ENCODE data around the gene DMRTB1.

Gene DMRTB1

DNA sequence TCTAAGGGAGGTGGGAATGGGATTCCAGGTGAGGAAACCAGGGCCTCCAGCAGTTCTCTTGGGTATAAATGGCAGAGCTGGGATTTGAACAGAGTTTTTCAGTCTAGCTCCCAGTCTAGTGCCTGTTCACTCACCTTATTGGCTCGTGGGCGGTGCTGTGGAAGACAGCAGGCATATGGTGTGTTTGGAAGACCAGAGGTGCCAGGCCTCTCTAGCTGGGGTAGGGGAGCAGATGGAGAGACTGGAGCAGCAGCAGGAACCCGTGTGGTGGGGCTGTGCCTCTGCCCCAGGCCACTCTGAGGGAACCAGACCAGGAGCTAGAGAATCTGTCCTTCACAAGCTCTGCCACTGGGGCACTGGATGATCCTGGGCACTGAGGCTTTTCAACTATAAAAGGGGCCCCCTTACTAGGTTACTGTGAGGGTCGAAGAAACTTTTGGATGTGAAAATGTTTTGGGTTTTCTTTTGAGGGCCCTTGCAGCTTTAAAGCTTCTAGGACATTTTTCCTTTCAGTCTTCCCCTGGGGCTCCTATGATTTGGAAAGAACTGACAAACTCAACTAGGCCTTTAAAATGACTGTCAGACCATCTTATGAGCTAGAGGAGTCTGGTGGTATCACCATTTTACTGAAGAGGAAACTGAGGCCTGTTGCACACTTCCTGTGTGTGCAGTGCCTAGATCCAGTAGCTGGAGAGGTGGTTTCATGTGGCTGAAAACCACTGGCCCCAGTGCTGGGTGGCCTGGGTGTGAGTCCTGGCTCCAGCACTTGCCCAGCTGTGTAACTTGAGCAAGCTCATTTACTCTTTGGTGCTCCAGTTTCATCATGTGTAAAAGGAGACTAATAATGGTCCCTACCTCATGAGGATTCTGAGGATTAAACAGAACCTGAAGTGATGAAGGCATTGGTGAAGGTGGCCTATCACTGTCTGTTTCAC is 6.1 kb downstream of the DMRTB1 start:
- no peak for DNase-seq

DNA sequence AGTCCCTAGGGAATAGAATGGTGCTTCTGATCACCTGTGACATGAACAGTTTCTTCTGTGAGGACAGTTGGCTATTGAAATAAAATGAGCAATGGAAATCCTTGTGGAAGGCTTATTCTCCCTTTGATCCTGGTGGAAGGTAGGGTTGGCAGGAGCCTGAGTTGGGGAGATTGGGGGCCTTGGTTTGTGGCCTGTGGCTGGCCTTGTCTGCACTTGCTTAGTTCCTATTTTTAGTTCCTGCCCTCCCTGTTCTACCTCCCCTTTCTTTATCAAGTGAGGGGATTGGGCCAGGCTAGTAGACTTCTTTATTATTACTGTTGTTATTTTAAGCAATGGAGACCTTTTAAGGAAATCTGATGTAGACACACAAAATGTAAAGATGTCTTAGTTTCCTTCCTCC is 8.2 kb downstream of the DMRTB1 start:
- no peak for DNase-seq

DNA sequence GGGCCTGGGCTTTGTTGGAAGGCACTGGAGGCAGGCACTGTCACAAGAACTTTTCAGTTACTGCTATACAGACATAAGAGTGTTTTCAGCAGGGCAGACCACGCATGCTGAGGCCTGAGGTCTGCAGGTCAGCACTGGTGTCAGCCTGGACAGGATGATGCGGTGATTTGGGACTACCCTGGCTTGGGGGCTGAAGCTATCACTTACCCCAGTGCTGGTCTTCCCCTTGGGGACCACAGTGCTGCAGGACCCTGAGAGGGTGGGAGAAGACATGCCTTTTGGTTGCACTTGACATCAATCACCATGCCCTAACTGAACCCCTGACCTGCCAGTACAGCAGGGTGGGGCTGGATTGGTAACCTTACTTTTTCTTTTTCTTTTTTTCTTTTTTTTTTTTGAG is 9.2 kb downstream of the DMRTB1 start:
- DNase-seq = no peak

DNA sequence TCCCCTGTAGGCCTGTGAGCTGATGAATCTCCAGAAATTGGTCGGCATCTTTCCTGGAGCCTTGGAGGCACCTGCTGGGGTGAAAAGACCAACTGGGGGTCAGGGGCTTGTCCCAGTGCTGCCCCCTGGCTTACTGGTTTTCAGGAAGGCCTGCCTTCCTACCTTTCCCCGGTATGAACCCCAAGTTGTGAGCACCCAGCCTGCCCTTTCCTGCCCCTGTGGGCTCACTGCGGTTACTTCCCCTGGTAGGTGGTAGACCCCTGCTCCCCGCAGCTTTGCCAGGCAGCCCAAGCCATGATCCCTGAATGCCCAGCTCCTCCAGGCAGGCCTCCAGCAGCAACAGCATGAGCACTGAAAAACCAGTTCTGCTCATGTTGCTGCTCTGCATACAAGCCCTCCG is 10.2 kb downstream of the DMRTB1 start:
- DNase-seq = no peak

DNA sequence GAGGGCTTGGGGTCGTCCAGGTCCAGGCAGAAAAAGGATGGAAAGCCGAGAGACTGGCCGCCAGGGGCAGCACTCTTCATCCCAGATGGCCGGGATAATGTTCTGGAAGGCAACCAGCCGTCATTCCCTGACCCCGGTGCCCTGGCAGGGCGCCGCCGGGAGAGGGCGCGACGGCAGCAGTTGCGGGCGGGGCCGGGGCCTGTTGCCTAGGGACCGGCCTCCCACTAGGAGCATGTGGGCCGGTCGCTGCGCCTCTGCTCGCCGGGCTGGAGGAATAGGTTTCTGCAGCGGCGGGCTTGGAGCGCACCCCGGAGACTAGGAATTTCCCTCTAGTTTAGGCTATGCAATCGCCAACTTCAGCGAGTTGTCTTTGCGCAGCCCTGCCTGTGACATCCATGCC is 11.0 kb downstream of the DMRTB1 start:
- DNase-seq = no peak

DNA sequence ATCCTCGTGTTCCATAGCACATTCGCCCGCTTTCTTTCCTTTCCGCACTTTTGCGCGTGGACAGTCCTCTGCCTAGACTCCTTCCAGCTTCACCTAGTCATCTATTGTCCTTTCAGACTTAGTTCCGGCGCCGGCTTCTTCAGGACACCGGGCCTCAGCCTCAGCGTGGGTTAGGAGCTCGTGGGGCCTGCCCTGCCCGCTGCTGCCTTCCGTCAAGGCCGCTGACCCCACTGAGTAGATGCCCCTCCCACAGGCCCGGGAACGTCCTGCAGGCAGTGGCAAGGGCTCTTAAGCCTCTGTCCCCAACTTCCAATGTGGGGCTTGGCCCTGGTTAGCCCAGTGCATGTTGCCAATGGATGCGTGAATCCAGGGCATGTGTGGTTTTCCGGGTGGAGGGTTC is 11.4 kb downstream of the DMRTB1 start:
- DNase-seq = no peak

DNA sequence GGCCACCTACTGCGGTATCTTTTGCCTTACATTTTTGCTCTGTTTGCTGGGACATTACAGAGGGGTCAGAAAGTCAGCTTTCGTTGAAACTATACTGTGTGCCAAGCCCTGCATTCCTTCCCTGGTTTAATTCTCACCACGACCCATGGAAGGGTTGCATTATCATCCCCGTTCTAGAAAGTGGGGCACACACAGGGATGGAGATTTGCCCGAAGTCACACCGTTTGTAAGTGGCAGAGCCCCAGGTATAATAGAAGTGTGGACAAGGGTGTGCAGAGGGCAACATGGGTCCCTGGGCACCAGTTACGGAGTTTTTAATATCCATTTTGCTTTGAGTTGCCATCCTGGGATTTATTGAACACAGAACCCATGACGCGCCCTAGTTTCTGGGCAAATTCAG is 11.8 kb downstream of the DMRTB1 start:
- no peak for DNase-seq

DNA sequence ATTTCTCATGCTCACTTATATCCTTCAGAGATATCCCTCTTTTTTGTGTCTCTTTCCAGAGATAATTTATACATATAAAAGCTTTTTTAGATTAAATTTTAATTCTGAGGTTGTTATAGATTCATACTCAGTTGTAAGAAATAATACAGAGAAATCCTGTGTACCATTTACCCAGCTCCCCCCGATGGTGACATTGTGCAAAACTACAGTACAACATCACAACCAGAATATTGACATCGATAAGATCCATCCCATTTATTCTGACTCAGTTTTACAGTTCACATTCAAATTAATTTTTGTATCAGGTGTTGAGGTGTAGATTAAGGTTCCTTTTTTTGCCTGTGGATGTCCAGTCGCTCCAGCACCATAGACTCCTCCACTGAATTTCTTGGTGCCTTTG is 14.3 kb downstream of the DMRTB1 start:
- peak in 1 of 2 donors; percentile 9 for DNase-seq

DNA sequence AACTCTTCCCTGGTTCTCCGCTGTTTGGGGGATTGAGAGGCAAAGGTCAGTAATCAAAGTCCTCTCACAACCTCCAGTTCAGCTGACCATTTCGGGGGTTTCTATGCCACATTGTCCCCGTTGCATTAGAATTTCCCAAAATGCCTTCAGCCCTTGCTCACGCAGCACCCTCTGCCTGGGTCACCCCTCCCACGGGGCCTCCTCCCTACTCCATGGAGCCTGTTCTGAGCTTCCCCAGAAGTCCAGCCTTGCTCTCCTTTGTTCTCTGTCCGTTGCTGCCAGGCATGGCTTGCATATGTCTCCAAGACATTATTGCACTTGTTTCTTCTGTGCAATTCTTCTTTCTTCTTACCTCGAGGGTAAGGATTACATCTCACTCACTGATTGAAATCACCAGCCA is 16.5 kb downstream of the DMRTB1 start:
- no peak for DNase-seq

DNA sequence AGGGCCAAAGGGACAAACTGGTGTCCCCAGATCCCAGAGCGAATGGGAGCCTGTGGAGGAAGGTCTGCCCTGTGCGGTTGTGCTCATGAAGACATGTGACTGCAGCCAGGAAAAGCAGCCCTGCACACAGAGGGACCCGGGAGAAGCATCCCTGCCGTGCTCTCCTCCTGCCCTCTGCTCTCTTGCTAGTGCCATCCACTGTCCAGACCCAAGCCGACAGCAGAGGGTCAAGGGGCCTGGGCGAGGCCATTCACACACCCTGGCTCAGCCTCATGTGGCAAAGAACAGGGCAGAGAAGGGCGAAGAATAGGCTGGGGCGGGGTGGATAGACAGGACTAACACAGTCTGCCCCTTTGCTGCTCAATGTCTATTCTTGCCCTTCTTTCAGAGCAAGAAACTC is 17.4 kb downstream of the DMRTB1 start:
- no peak for DNase-seq

DNA sequence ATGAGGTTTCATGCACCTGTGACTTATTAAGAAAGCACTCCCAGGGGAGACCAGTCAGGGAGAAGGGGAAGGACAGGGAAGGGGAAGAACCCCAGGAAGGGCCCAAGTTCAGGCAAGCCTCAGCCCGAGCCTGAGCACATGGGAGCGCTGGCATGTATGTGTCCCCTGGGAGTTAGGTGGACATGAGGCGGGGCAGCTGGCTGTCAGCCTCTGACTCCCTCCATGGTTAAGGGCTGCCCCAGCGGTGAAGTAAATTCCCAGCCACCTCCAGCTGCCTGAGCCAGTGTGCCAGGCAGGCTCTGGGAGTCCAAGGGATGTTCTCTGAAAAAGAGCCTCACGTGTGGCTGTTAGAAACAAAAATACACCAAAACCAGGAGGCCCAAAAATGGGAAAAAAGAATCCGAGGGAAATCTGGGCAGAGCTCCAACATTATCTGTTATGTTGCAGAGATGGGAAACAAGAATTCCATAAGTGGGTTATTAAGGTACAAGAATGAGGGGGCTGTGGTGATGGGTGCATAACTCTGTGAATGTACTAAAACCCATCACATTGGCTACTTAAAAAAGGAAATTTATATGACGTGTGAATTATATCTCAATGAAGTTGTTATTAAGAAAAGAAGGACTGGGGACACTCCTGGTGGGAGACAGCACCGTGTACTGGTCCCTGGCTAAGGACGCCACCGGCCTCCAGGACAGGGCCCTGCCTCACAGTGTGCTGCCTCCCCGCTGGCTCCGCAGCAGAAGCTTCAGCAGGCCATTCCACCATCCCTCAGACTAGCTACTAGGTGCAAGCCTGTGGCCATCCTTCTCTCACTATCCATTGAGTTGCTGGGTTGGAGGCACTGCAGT is 18.7 kb downstream of the DMRTB1 start:
- no peak for DNase-seq

DNA sequence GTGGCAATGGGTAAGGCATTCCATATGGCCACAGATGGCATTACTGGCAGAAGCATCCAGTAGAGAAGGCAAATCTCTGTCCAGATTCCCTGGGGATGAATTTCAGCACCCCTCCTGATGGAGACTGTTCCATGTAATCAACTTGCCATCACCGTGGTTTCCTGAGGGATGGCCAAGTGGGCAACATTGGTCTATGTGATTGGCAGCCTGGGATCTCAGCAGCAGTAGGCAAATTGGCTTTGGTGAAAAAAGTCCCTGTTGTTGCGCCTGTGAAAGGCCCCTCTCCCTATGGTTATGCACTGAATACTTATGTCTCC is 19.3 kb downstream of the DMRTB1 start:
- DNase-seq = no peak

DNA sequence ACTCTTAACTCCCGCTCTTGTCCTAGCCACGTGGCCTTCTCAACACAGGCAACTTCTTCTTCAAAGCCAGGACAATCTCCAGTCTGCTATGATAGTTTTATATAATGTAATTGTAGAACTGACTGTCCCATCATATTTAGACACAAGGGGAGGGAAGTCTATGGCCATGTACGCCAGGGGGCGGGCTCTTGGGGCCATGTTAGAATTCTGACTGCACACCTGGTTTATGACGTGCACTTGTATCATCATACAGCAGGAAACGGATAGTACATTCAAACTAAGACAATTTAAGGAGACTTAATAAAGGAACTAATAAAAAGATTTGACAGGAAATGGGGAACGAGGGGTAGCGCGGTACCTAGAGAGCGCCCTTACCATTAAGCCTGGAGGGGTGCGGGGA is 21.5 kb downstream of the DMRTB1 start:
- no peak for DNase-seq

DNA sequence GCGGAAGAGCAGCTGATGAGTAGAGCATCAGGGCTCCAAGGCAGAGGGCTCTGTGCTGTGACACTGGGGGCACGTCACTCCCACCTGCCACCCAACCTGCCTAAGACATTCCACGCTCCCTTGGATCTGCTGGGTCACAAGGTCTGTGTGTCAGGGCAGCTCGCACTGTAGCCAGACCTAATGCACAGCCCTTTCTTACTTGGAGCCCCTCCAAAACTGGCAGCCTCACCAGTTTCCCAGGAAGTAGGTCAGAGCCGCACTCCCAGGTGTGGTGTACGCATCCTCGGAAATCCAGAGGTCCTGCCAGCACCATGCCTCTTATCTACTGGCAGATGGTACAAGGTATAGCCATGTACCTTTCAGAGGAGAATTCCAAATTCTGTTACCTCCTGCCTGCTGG is 22.3 kb downstream of the DMRTB1 start:
- DNase-seq = no peak

DNA sequence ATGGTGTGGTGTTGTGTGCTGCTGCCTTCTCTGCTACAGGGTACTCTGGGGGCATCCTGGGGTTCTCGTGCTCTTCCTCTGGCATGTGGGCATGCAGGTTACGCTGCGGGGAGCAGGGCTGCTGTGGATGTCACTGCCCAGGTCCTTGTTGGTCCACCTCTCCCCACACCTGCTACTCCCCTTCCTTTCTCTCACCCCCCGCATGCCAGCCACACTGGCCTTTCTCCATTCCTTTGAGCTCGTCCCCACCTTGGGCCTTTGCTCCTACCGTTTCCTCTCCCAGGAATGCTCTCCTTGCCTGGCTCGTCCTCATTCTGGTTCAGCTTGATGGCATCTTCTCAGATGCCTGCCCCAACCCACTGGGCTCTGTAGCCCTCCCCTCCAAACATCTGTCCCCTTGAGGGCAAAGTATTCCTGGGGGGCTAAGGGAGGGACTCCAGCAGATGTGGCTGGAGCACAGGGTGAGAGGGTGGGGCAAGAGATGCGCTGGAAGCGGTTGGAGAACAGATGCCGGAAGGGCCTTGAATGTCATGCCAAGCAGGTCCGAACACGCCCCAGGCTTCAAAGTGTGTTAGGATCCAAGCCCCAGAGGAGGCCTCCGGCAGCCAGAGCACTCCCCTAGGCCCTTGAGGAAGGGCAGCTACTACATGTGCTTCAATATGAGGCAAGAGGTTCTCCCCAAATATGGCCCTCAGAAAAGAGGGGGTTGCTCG is 23.4 kb downstream of the DMRTB1 start:
- DNase-seq = no peak

DNA sequence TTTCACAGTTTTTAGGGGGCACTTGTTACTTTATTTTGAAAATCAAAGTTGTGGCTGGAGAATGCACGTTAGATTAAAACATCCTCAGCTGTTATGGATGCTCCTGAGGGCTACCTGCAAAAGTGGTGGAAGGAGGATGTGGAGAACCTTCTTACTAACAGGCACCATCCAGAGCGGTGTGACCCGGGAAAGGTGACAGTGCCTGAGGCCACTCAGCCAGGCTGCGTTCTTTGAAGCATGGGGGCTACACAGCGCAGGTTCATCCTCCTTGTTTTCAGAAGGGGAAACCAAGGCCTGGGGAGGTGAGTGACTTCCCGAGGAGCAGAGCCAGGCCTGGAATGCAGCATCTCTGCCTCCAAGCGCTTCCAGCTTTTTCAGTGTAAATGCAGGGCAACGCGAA is 24.0 kb downstream of the DMRTB1 start:
- no peak for DNase-seq

DNA sequence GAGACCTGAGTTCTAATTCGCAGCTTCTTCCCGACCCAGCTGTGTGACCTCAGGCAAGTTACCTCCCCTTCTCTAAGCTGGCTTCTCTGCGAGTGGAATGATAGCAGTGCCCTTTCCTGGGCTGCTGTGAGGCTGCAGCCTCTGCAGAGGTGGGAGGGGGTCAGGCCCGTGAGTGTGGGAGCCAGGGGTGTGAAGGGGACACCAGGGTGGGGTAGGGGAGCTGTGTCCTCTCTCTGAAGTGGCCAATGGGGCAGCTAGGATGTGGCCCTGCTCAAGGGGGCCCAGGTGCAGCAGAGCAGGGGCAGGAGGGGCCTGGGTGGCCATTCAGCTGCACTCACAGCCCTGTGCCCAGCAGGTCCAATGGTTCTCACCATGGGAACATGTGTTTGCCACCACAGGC is 24.5 kb downstream of the DMRTB1 start:
- DNase-seq = no peak

DNA sequence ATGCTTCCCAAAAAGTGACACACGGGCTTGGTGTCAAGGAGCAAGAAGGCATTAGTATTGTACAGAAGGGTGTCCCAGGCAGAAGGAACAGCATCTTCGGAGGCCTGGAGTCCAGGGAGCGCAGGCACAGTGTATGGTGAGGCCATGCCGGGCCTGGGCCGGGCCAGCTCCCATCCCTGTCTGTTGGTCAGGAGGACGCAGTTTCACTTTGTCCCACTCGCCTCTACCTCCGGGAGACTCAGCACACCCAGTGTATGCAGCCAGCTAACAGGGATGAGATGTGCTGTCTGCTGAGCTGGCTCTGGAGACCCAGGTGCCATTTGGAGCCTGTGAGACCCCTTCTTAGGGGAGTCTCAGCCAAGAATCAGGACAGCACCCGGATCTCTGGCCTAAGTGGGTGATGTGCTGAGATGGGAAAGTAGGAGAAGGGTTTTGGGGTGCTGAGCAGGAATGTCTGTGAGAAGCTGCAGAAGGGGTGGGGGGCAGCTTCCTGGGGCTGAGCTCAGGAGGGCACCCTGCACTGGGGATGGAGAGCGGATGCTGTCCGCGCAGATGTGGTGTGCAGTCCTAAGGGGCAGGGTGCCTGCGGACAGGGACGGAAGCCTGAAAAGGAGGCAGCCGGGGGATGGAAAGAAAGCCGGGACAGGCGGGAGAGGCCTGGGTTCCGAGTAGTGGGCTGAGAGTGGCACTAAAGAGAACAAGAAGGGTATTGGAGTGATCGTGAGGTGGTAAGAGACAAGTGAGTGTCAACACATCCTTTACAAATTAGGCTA is 25.7 kb downstream of the DMRTB1 start:
- no peak for DNase-seq

DNA sequence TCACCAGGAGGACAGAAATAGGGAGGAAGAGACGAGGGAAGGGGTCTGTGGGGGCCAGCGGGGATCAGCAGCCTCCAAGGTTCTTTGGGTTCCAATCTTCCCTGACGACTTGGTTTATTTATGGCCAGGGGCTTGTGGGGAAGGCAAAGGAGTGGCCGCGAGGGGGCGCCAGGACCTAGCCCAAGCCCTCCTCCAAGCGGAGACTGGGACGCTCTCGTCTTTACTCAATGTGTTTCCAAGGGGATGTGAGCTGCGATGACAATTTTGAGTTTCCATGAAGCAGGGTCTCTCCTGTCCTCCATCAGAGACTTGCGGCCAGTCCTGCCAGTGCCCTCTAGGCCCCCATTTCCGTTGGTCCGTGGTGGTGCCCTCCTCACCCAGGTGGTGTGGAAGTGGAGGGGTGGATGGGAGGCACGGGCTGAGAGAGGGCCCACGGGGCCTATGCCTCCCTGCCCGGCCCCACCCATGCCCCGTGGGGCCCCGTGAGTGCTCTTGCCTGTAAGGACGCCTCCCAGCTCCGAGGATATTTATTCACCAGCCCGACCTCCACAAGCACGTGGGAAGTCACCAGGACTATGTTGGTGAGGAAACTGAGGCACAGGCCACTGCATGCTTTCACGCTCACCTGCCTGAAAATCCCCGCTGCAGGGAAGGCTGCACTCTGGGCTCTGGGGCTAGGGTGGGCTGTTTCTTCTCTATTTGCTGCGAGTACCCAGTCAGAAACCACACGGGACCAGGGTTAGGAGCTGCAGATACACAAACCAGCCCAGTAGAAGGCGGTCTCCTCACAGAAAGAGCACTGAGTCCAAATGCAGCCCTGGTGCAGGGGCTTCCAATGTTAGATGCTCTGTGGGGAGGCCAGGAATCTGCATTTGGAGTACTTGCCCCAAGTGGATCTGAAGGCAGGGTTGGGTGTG is 26.5 kb downstream of the DMRTB1 start:
- peak; percentile 39 to 56 for DNase-seq

DNA sequence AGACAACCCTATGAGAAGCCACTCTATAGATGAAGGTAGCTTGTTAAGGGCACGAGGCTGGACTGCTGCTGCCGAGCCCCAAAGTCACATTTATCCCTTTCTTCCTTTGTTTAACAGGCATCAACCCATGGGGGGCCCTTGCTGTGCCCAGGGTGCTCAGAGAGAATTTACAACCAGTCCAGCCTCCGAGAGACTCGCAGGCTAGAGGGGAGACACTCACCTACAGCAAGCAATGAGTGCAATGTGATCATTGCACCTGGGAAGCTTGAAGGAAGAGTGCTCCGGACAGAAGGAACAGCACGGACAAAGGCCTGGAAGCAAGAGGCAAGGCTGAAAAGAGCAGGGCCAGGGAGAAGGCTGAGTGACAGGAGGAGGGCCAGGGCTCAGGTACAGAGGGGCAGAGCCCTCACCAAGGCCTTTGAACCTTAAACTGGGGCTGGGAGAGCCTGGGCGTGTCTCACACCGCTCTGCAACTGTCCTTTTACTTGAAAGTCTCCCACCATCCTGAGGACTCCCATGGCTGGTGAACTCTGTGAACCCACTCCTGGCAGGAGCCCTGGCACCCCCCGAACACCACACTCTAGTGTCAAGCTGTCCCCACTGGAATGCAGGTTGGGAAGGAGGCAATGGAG is 27.3 kb downstream of the DMRTB1 start:
- DNase-seq = no peak

DNA sequence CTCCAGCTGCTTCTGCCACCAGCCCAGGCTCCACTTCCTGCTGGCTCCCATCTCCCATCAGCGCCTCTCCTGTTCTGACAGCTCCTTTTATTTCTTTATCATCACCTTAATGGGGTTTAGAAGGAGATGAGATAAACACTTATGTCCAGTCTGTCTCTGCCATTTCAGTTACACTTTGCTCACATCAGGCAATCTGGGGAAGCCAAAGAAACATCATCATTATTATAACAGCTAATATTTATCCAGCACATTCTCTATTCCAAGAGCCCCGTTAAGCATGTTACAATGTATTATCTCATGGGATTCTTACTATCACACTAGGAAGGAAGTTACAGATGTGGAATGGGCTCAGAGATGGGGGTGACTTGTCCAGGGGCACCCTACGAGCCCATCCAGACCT is 31.2 kb downstream of the DMRTB1 start:
- no peak for DNase-seq

All from CD4-positive, alpha-beta T cell treated with Interferon alpha-2 for 1 hour (primary cell).